ENCODE measurements around the gene PCDHGA9. TPM values are rescaled to one million over a fixed set of nuclear protein-coding genes. Genes with fewer than 3 reads are reported as not detected.
"Not testable (repeated sequence)": the region's sequence is repeated elsewhere in the genome, so short reads cannot be mapped to it uniquely, and the experiment has no call there.

The PCDHGA9 gene
- total RNA-seq, 4 donors from 2014 or later: 3.3 to 8.7 (median 4.9) TPM

GRCh38 chr5:141417494-141418172 lies 15.1 kb downstream of the PCDHGA9 start, which contains the start of gene PCDHGB7:
Gene PCDHGB7 (plus strand): TSS chr5:141417677. CDS start chr5:141417860, 183 bp downstream.
- Histone ChIP-seq H3K27ac (replicated peaks in 1 of 4) (peak within 1 kb of the TSS; percentile 50 to 73 (median 58)), H3K9me3 (peaks cover 17 to 98% (median 95%) of the 10 kb centered on the region in 4 donors)
- DNase-seq (ENCODE audit: extremely low spot score): not testable (repeated sequence)

DNA sequence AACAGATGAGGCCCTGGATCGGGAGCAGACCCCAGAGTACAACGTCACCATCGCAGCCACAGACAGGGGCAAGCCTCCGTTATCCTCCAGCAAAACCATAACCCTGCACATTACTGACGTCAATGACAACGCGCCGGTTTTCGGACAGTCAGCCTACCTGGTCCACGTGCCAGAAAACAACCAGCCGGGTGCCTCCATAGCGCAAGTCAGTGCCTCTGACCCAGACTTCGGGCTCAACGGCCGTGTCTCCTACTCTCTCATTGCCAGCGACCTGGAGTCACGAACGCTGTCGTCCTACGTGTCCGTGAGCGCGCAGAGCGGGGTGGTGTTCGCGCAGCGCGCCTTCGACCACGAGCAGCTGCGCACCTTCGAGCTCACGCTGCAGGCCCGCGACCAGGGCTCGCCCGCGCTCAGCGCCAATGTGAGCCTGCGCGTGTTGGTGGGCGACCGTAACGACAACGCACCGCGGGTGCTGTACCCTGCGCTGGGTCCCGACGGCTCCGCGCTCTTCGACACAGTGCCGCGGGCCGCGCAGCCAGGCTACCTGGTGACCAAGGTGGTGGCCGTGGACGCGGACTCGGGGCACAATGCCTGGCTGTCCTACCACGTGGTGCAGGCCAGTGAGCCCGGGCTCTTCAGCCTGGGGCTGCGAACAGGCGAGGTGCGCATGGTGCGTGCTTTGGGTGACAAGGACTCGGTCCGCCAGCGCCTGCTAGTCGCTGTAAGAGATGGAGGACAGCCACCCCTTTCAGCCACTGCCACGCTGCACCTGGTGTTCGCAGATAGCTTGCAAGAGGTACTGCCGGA lies 16.7 kb downstream of the PCDHGA9 start:
- Histone ChIP-seq H3K36me3 (peaks cover 4 to 13% (median 5%) of the 10 kb centered on the region in 4 donors), H3K9me3 (peaks cover 24 to 98% (median 95%) of the 10 kb centered on the region in 4 donors), H3K27me3 (no peaks in the 10 kb centered on the region), H3K27ac (replicated peaks in 1 of 4) (no peak overlapping the region), H3K4me1 (peaks cover 0 to 17% (median 6%) of the 10 kb centered on the region in 4 donors), H3K4me3 (peak overlapping the region in 1 of 4 donors; percentile 7)
- TF ChIP-seq POLR2AphosphoS5 (IDR thresholded peaks at IDR 0.05) (no peak), CTCF (IDR thresholded peaks at IDR 0.05) (no peak), POLR2A (IDR thresholded peaks at IDR 0.05; ENCODE audit: low read depth) (no peak), EP300 (IDR thresholded peaks at IDR 0.05) (no peak)
- peak; percentile 62 for DNase-seq (ENCODE audit: extremely low spot score)
- intact Hi-C loops (cut with DNase I): loop anchor here (5.0 to 10.0 kb wide), 2 partner anchors 106 to 138 kb away; no protein-coding TSS in a partner anchor
- WGBS: 27% methylated on average over 23 of the region's 74 CpGs

More at GRCh38 chr5:141417494-141418172, 15.1 kb downstream of the PCDHGA9 start, which contains the start of gene PCDHGB7:
- Histone ChIP-seq H3K4me1 (peaks cover 0 to 17% (median 6%) of the 10 kb centered on the region in 4 donors), H3K4me3 (peak within 1 kb of the TSS; percentile 48 to 57 (median 49)), H3K36me3 (peaks cover 4 to 13% (median 8%) of the 10 kb centered on the region in 4 donors)
- WGBS: 10% methylated on average over 28 of the region's 47 CpGs
- not testable (repeated sequence) for H3K27me3 ChIP-seq
- intact Hi-C loops (cut with DNase I): loop anchor here (5.0 to 10.0 kb wide), 2 partner anchors 107 to 140 kb away; no protein-coding TSS in a partner anchor
- TF ChIP-seq POLR2AphosphoS5 (IDR thresholded peaks at IDR 0.05) (peak in 1 of 2 donors; percentile 13), CTCF (IDR thresholded peaks at IDR 0.05) (peak; percentile 56 to 69 (median 64))

DNA sequence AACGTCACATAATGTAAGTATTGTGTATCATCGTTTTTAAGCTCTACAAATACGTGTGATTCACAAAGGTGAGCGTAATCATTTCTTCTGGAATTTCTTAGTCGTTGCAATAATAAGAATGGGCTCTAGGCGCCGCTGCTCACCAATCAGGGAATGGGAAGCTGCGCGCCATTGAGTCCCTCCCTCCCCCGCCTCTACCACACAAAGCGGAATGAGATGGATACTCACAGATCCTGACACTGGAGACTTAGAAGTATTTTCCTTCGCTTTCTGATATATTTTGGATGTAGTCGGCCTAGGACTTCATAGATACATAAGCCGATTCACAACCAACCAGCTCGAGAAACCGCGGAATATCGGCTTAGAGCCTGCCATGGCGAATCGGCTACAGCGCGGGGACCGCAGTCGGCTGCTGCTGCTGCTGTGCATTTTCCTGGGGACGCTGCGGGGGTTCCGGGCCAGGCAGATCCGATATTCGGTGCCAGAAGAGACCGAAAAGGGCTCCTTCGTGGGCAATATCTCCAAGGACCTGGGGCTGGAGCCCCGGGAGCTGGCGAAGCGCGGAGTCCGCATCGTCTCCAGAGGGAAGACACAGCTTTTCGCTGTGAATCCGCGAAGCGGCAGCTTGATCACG lies 18.4 kb downstream of the PCDHGA9 start, which contains the start of gene PCDHGA11:
Gene PCDHGA11, plus strand, starts transcription at position 197 of the 634 bp plus-strand sequence. Its CDS starts 177 bp downstream, at position 374.
- TF ChIP-seq CTCF (IDR thresholded peaks at IDR 0.05): peak; percentile 24 to 35 (median 31)
- TF ChIP-seq POLR2AphosphoS5 (IDR thresholded peaks at IDR 0.05): no peak
- Histone ChIP-seq H3K4me3 (peak within 1 kb of the TSS; percentile 24 to 47 (median 38)), H3K9me3 (peaks cover 29 to 100% (median 97%) of the 10 kb centered on the region in 4 donors), H3K27ac (replicated peaks in 1 of 4) (no peak within 1 kb of the TSS), H3K27me3 (no peaks in the 10 kb centered on the region), H3K4me1 (peaks cover 0 to 12% (median 5%) of the 10 kb centered on the region in 4 donors), H3K36me3 (peaks cover 4 to 13% (median 7%) of the 10 kb centered on the region in 4 donors)
- intact Hi-C loops (cut with DNase I): no loop called here
- 24% methylated on average over 33 of the region's 42 CpGs for WGBS
- peak; percentile 90 for DNase-seq (ENCODE audit: extremely low spot score)

DNA sequence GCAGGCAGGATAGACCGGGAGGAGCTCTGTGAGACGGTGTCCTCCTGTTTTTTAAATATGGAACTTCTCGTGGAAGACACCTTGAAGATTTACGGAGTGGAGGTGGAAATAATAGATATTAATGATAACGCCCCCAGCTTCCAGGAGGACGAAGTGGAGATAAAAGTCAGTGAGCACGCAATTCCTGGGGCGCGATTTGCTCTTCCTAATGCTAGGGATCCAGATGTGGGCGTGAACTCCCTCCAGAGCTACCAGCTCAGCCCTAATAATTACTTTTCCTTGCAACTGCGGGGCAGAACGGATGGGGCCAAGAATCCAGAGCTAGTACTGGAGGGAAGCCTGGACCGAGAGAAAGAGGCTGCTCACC lies 18.9 kb downstream of the PCDHGA9 start:
- Histone ChIP-seq H3K4me3 (peak overlapping the region; percentile 24 to 47 (median 38)), H3K27me3 (no peaks in the 10 kb centered on the region), H3K4me1 (peaks cover 0 to 12% (median 5%) of the 10 kb centered on the region in 4 donors), H3K9me3 (peaks cover 33 to 100% (median 97%) of the 10 kb centered on the region in 4 donors), H3K27ac (replicated peaks in 1 of 4) (no peak overlapping the region), H3K36me3 (peaks cover 4 to 14% (median 9%) of the 10 kb centered on the region in 4 donors)
- no peak for DNase-seq (ENCODE audit: extremely low spot score)
- TF ChIP-seq EP300 (IDR thresholded peaks at IDR 0.05) (no peak), CTCF (IDR thresholded peaks at IDR 0.05) (no peak), POLR2A (IDR thresholded peaks at IDR 0.05; ENCODE audit: low read depth) (no peak), POLR2AphosphoS5 (IDR thresholded peaks at IDR 0.05) (no peak)
- intact Hi-C loops (cut with DNase I): no loop called here
- 19% methylated on average over 13 of the region's 13 CpGs for WGBS
